Measurements from ENCODE around the gene SRC.

The SRC gene

DNA sequence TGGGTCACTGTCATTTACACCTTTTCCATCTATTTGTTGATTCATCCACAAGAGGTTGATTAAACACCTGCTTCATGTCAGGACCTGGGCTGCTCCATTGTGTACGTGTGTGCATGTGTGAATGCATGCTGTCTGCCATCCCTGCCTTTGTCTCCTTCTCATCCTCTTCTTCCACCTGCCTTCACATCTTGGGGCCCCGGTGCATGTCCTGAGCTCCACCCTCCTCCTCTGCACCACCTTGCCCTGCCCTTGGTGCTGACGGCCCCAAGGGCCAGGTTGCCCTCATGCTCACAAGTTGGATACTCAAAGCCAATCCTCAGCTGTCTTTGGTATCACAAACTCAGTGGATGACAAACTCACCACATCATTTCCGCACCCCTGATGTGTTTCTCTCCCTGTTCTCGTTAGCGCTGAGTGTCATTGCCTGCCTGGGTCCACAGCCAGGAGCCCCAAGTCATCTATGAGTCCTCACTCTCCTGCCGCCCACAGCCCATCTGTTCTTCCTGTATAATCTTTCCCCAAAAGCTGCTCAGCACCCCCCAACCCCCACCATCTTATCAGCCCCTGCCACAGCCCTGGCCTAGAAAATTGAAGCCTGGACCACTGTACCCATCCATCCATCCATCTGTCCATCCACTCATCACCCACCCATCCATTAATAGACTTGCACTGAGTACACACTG is 85.0 kb downstream of the SRC start:
- Histone ChIP-seq H3K27ac (no peak overlapping the region), H3K4me1 (ENCODE audit: low read depth, poor library complexity, severe bottlenecking) (no peaks in the 10 kb centered on the region), H3K9ac (no peak overlapping the region), H4K20me1 (ENCODE audit: insufficient read depth) (no peaks in the 10 kb centered on the region), H3K27me3 (ENCODE audit: insufficient read depth, low read depth) (peaks cover 56% of the 10 kb centered on the region), H3K4me3 (IDR thresholded peaks at IDR 0.05; ENCODE audit: insufficient read depth, low read depth, low read length) (no peak overlapping the region), H3K79me2 (ENCODE audit: insufficient read depth, low read depth) (no peaks in the 10 kb centered on the region), H3K4me2 (no peak overlapping the region), H2AFZ (ENCODE audit: low read depth) (no peak overlapping the region), H3K36me3 (ENCODE audit: insufficient read depth) (no peaks in the 10 kb centered on the region; the same call in 1 of the 2 replicates)
- TF ChIP-seq CTCF (conservative IDR thresholded peaks at IDR 0.05; ENCODE audit: low read depth, low read length): no peak

DNA sequence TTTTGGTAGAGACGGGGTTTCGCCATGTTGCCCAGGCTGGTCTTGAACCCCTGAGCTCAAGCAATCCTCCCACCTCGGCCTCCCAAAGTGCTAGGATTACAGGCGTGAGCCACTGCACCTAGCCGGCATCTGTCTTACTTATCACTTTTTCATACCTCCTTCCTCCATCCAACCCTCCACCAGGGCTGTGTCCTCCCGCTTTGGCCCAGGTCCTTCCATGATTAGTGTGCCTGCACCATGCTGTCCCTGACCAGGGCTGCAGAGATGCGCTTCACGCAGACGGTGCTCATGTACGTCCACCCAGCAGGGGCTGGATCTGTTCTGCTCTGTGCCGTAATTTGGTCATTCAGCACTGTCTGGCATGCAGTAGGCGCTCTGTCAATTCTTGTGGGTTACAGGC is 85.8 kb downstream of the SRC start:
- no peak for TF ChIP-seq CTCF (conservative IDR thresholded peaks at IDR 0.05; ENCODE audit: low read depth, low read length)
- Histone ChIP-seq H3K36me3 (ENCODE audit: insufficient read depth) (no peaks in the 10 kb centered on the region; the same call in 1 of the 2 replicates), H3K27me3 (ENCODE audit: insufficient read depth, low read depth) (peaks cover 47% of the 10 kb centered on the region)

DNA sequence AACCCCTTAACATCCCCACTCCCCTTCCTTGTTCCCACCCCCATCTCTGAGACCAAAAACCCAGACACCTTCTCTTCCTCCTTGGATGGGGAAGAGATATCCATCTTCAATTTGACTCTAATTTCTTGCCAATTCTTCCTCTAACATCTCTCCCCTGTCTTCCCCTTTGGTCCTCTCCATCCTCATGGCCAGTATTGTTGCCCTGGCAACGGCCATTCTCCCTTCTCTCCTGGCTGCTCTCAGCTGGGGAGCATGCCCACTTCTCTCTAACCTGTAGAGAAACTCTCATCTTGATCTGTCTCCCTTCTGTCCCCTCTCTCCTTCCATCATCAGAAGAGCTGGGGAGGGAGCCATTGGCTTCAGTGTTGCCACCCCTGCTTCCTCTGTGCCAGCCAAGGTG is 86.7 kb downstream of the SRC start:
- Histone ChIP-seq H3K4me1 (ENCODE audit: low read depth, poor library complexity, severe bottlenecking) (no peaks in the 10 kb centered on the region), H3K4me2 (no peak overlapping the region)
- TF ChIP-seq CTCF (conservative IDR thresholded peaks at IDR 0.05; ENCODE audit: low read depth, low read length): no peak

More for the DNA sequence above, 85.8 kb downstream of the SRC start:
- Histone ChIP-seq H3K4me1 (ENCODE audit: low read depth, poor library complexity, severe bottlenecking) (no peaks in the 10 kb centered on the region), H3K27ac (no peak overlapping the region), H4K20me1 (ENCODE audit: insufficient read depth) (no peaks in the 10 kb centered on the region), H3K4me2 (no peak overlapping the region), H3K9ac (no peak overlapping the region), H3K4me3 (IDR thresholded peaks at IDR 0.05; ENCODE audit: insufficient read depth, low read depth, low read length) (no peak overlapping the region), H3K79me2 (ENCODE audit: insufficient read depth, low read depth) (no peaks in the 10 kb centered on the region), H2AFZ (ENCODE audit: low read depth) (no peak overlapping the region)

GRCh38 chr20:37435607-37436006 is 89.7 kb downstream of the SRC start:
- no peak overlapping the region for H3K9ac ChIP-seq
- H3K4me1 ChIP-seq (ENCODE audit: low read depth, poor library complexity, severe bottlenecking): no peaks in the 10 kb centered on the region
- no peak overlapping the region for H2AFZ ChIP-seq (ENCODE audit: low read depth)
- no peaks in the 10 kb centered on the region for H3K79me2 ChIP-seq (ENCODE audit: insufficient read depth, low read depth)
- peaks cover 26% of the 10 kb centered on the region; the same call in 1 of the 2 replicates for H3K27me3 ChIP-seq (ENCODE audit: insufficient read depth, low read depth)
- no peak overlapping the region for H3K4me2 ChIP-seq
- no peaks in the 10 kb centered on the region for H4K20me1 ChIP-seq (ENCODE audit: insufficient read depth)
- H3K4me3 ChIP-seq (IDR thresholded peaks at IDR 0.05; ENCODE audit: insufficient read depth, low read depth, low read length): no peak overlapping the region
- no peak overlapping the region for H3K27ac ChIP-seq
- TF ChIP-seq CTCF (conservative IDR thresholded peaks at IDR 0.05; ENCODE audit: low read depth, low read length): no peak
- H3K36me3 ChIP-seq (ENCODE audit: insufficient read depth): no peaks in the 10 kb centered on the region; the same call in 1 of the 2 replicates

More for the DNA sequence above, 86.7 kb downstream of the SRC start:
- Histone ChIP-seq H3K4me3 (IDR thresholded peaks at IDR 0.05; ENCODE audit: insufficient read depth, low read depth, low read length) (no peak overlapping the region), H4K20me1 (ENCODE audit: insufficient read depth) (no peaks in the 10 kb centered on the region), H3K9ac (no peak overlapping the region), H3K79me2 (ENCODE audit: insufficient read depth, low read depth) (no peaks in the 10 kb centered on the region), H3K36me3 (ENCODE audit: insufficient read depth) (no peaks in the 10 kb centered on the region; the same call in 1 of the 2 replicates), H3K27me3 (ENCODE audit: insufficient read depth, low read depth) (peaks cover 39% of the 10 kb centered on the region; the same call in 1 of the 2 replicates), H2AFZ (ENCODE audit: low read depth) (no peak overlapping the region), H3K27ac (no peak overlapping the region)

All from KMS-11 (cell line).